ENCODE measurements around the gene PLAAT2.

- TF ChIP-seq, protein P1, sequence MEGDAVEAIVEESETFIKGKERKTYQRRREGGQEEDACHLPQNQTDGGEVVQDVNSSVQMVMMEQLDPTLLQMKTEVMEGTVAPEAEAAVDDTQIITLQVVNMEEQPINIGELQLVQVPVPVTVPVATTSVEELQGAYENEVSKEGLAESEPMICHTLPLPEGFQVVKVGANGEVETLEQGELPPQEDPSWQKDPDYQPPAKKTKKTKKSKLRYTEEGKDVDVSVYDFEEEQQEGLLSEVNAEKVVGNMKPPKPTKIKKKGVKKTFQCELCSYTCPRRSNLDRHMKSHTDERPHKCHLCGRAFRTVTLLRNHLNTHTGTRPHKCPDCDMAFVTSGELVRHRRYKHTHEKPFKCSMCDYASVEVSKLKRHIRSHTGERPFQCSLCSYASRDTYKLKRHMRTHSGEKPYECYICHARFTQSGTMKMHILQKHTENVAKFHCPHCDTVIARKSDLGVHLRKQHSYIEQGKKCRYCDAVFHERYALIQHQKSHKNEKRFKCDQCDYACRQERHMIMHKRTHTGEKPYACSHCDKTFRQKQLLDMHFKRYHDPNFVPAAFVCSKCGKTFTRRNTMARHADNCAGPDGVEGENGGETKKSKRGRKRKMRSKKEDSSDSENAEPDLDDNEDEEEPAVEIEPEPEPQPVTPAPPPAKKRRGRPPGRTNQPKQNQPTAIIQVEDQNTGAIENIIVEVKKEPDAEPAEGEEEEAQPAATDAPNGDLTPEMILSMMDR (IDR thresholded peaks at IDR 0.05) = no peak
- no peak for TF ChIP-seq POLR2A (IDR thresholded peaks at IDR 0.05)
Measured at GRCh38 chr11:63503492-63503891, 59.7 kb downstream of the PLAAT2 start.
